Activated CD4-positive, alpha-beta T cell treated with anti-CD3 and anti-CD28 coated beads, Interleukin-2, amount 10 ng/mL, durations not matched to agents 24 days and 14 days (primary cell): ENCODE data around the gene BTBD9. TPM values are rescaled to one million over a fixed set of nuclear protein-coding genes. Genes with fewer than 3 reads are reported as not detected.

Source experiments
- DNase-seq: peaks from one replicate; pipeline ENCODE4 v3.0.0; 2022
- H3K27ac Mint-ChIP-seq: one replicate; pipeline ENCODE4 v1.8.0; 2022; ENCODE audit warnings: mild to moderate bottlenecking, mixed read lengths
- H3K27me3 Mint-ChIP-seq: one replicate; pipeline ENCODE4 v1.8.0; 2022; ENCODE audit warnings: mixed read lengths
- H3K36me3 Mint-ChIP-seq: one replicate; pipeline ENCODE4 v1.8.0; 2022; ENCODE audit warnings: low read depth, mild to moderate bottlenecking, mixed read lengths
- H3K4me1 Mint-ChIP-seq: one replicate; pipeline ENCODE4 v1.8.0; 2021; ENCODE audit warnings: mixed read lengths
- H3K4me3 Mint-ChIP-seq: one replicate; pipeline ENCODE4 v1.8.0; 2022; ENCODE audit warnings: mild to moderate bottlenecking, moderate library complexity, mixed read lengths
- H3K9me3 Mint-ChIP-seq: one replicate; pipeline ENCODE4 v1.8.0; 2021; ENCODE audit warnings: mixed read lengths
- intact Hi-C: fragments of 100-400 bp; cut with micrococcal nuclease; formaldehyde crosslinking; loops from one replicate; pipeline ENCODE4 v1.15.1; 2023
- total RNA-seq: library from RNA; stranded (reverse); gene quantifications from 2 replicates; pipeline ENCODE4 v1.2.3, GENCODE V29; 2022

The BTBD9 gene
- total RNA-seq, 1 donor from 2014 or later: 12.4 TPM

- intact Hi-C loops: no loop called here
These were observed 252.3 kb downstream of the BTBD9 start for GRCh38 chr6:38387461-38387860.

GRCh38 chr6:38378801-38379200, 260.9 kb downstream of the BTBD9 start:
- intact Hi-C loops: no loop called here
- H3K36me3 Mint-ChIP-seq: no peaks in the 10 kb centered on the region
- H3K27ac Mint-ChIP-seq: no peak overlapping the region
- peak; percentile 25 for DNase-seq
- H3K4me3 Mint-ChIP-seq: no peak overlapping the region
- H3K27me3 Mint-ChIP-seq: peaks cover 5% of the 10 kb centered on the region
- no peaks in the 10 kb centered on the region for H3K4me1 Mint-ChIP-seq
- no peaks in the 10 kb centered on the region for H3K9me3 Mint-ChIP-seq

More at GRCh38 chr6:38387461-38387860, 252.3 kb downstream of the BTBD9 start:
- Mint-ChIP-seq H3K36me3 (no peaks in the 10 kb centered on the region), H3K27ac (no peak overlapping the region), H3K4me3 (no peak overlapping the region), H3K4me1 (no peaks in the 10 kb centered on the region), H3K9me3 (no peaks in the 10 kb centered on the region), H3K27me3 (no peaks in the 10 kb centered on the region)
- no peak for DNase-seq

- Mint-ChIP-seq H3K27ac (no peak overlapping the region), H3K9me3 (no peaks in the 10 kb centered on the region), H3K36me3 (no peaks in the 10 kb centered on the region), H3K4me1 (no peaks in the 10 kb centered on the region), H3K4me3 (no peak overlapping the region), H3K27me3 (peaks cover 3% of the 10 kb centered on the region)
- intact Hi-C loops: no loop called here
- DNase-seq: no peak
These were observed 263.8 kb downstream of the BTBD9 start for GRCh38 chr6:38375937-38376336.

GRCh38 chr6:38375341-38375740, 264.4 kb downstream of the BTBD9 start:
- no peak overlapping the region for H3K27ac Mint-ChIP-seq
- no peaks in the 10 kb centered on the region for H3K9me3 Mint-ChIP-seq
- H3K4me1 Mint-ChIP-seq: no peaks in the 10 kb centered on the region
- no peaks in the 10 kb centered on the region for H3K36me3 Mint-ChIP-seq
- H3K4me3 Mint-ChIP-seq: no peak overlapping the region
- intact Hi-C loops: no loop called here
- DNase-seq: no peak
- H3K27me3 Mint-ChIP-seq: peaks cover 2% of the 10 kb centered on the region

GRCh38 chr6:38371881-38372280, 267.8 kb downstream of the BTBD9 start:
- DNase-seq: no peak
- Mint-ChIP-seq H3K9me3 (no peaks in the 10 kb centered on the region), H3K27me3 (no peaks in the 10 kb centered on the region)

GRCh38 chr6:38370653-38371601, 268.8 kb downstream of the BTBD9 start:
- no peaks in the 10 kb centered on the region for H3K9me3 Mint-ChIP-seq
- no peak overlapping the region for H3K4me3 Mint-ChIP-seq
- H3K4me1 Mint-ChIP-seq: no peaks in the 10 kb centered on the region
- H3K27ac Mint-ChIP-seq: no peak overlapping the region
- DNase-seq: no peak
- intact Hi-C loops: no loop called here
- no peaks in the 10 kb centered on the region for H3K36me3 Mint-ChIP-seq
- H3K27me3 Mint-ChIP-seq: no peaks in the 10 kb centered on the region

More at GRCh38 chr6:38371881-38372280, 267.8 kb downstream of the BTBD9 start:
- Mint-ChIP-seq H3K27ac (no peak overlapping the region), H3K36me3 (no peaks in the 10 kb centered on the region), H3K4me3 (no peak overlapping the region), H3K4me1 (no peaks in the 10 kb centered on the region)
- intact Hi-C loops: no loop called here

- H3K27ac Mint-ChIP-seq: no peak overlapping the region
- H3K9me3 Mint-ChIP-seq: no peaks in the 10 kb centered on the region
- no peak for DNase-seq
- H3K27me3 Mint-ChIP-seq: no peaks in the 10 kb centered on the region
- intact Hi-C loops: no loop called here
- no peak overlapping the region for H3K4me3 Mint-ChIP-seq
- no peaks in the 10 kb centered on the region for H3K4me1 Mint-ChIP-seq
- H3K36me3 Mint-ChIP-seq: no peaks in the 10 kb centered on the region
These were observed 272.5 kb downstream of the BTBD9 start for GRCh38 chr6:38367231-38367630.

- Mint-ChIP-seq H3K4me1 (no peaks in the 10 kb centered on the region), H3K9me3 (no peaks in the 10 kb centered on the region), H3K27ac (no peak overlapping the region), H3K36me3 (no peaks in the 10 kb centered on the region), H3K4me3 (no peak overlapping the region), H3K27me3 (no peaks in the 10 kb centered on the region)
- DNase-seq: no peak
- intact Hi-C loops: no loop called here
These were observed 273.5 kb downstream of the BTBD9 start for GRCh38 chr6:38366234-38366633.

GRCh38 chr6:38364775-38365174, 275.0 kb downstream of the BTBD9 start:
- intact Hi-C loops: no loop called here
- Mint-ChIP-seq H3K9me3 (no peaks in the 10 kb centered on the region), H3K27me3 (no peaks in the 10 kb centered on the region)

GRCh38 chr6:38364127-38364526, 275.6 kb downstream of the BTBD9 start:
- H3K9me3 Mint-ChIP-seq: no peaks in the 10 kb centered on the region
- H3K36me3 Mint-ChIP-seq: no peaks in the 10 kb centered on the region

More at GRCh38 chr6:38364775-38365174, 275.0 kb downstream of the BTBD9 start:
- Mint-ChIP-seq H3K36me3 (no peaks in the 10 kb centered on the region), H3K4me1 (no peaks in the 10 kb centered on the region), H3K4me3 (no peak overlapping the region), H3K27ac (no peak overlapping the region)
- DNase-seq: no peak

GRCh38 chr6:38355519-38355918, 284.2 kb downstream of the BTBD9 start:
- H3K36me3 Mint-ChIP-seq: no peaks in the 10 kb centered on the region
- H3K4me1 Mint-ChIP-seq: no peaks in the 10 kb centered on the region
- H3K4me3 Mint-ChIP-seq: no peak overlapping the region
- intact Hi-C loops: no loop called here
- H3K27me3 Mint-ChIP-seq: peaks cover 3% of the 10 kb centered on the region
- H3K27ac Mint-ChIP-seq: no peak overlapping the region
- no peak for DNase-seq
- H3K9me3 Mint-ChIP-seq: no peaks in the 10 kb centered on the region

More at GRCh38 chr6:38364127-38364526, 275.6 kb downstream of the BTBD9 start:
- Mint-ChIP-seq H3K4me1 (no peaks in the 10 kb centered on the region), H3K27me3 (no peaks in the 10 kb centered on the region), H3K4me3 (no peak overlapping the region), H3K27ac (no peak overlapping the region)
- intact Hi-C loops: no loop called here
- no peak for DNase-seq

- no peak for DNase-seq
- H3K9me3 Mint-ChIP-seq: no peaks in the 10 kb centered on the region
- H3K27ac Mint-ChIP-seq: no peak overlapping the region
- no peaks in the 10 kb centered on the region for H3K4me1 Mint-ChIP-seq
- H3K4me3 Mint-ChIP-seq: no peak overlapping the region
- intact Hi-C loops: no loop called here
- H3K27me3 Mint-ChIP-seq: peaks cover 3% of the 10 kb centered on the region
- H3K36me3 Mint-ChIP-seq: no peaks in the 10 kb centered on the region
These were observed 284.8 kb downstream of the BTBD9 start for GRCh38 chr6:38354905-38355304.

GRCh38 chr6:38354037-38354381, 285.7 kb downstream of the BTBD9 start:
- no peaks in the 10 kb centered on the region for H3K36me3 Mint-ChIP-seq
- intact Hi-C loops: no loop called here
- no peak overlapping the region for H3K27ac Mint-ChIP-seq
- H3K4me3 Mint-ChIP-seq: no peak overlapping the region
- H3K27me3 Mint-ChIP-seq: peaks cover 3% of the 10 kb centered on the region
- H3K4me1 Mint-ChIP-seq: no peaks in the 10 kb centered on the region
- DNase-seq: no peak
- H3K9me3 Mint-ChIP-seq: no peaks in the 10 kb centered on the region

- Mint-ChIP-seq H3K4me3 (no peak overlapping the region), H3K27me3 (peaks cover 3% of the 10 kb centered on the region), H3K4me1 (no peaks in the 10 kb centered on the region), H3K36me3 (no peaks in the 10 kb centered on the region), H3K9me3 (no peaks in the 10 kb centered on the region), H3K27ac (no peak overlapping the region)
- no peak for DNase-seq
- intact Hi-C loops: no loop called here
These were observed 286.3 kb downstream of the BTBD9 start for GRCh38 chr6:38353310-38354036.
